WTC11 (cell line): Measurements from ENCODE around the gene HLCS.

Experiments
- CBFB ChIP-seq: sonication (generic); formaldehyde crosslinking; IDR thresholded peaks from 2 replicates; pipeline ENCODE4 v1.8.1; 2022; ENCODE audit warnings: mild to moderate bottlenecking, low read depth, missing genetic modification reagents
- E2F4 ChIP-seq: sonication (generic); formaldehyde crosslinking; IDR thresholded peaks from 2 replicates; pipeline ENCODE4 v1.8.1; 2022; ENCODE audit warnings: low read depth, mild to moderate bottlenecking, moderate library complexity, missing genetic modification reagents, borderline replicate concordance
- NFYB ChIP-seq: sonication (generic); formaldehyde crosslinking; conservative IDR thresholded peaks from 2 replicates; pipeline ENCODE4 v1.8.0; 2022; ENCODE audit warnings: low read depth, missing genetic modification reagents
- NR1H2 ChIP-seq: sonication (generic); formaldehyde crosslinking; IDR thresholded peaks from 2 replicates; pipeline ENCODE4 v1.9.0; 2021; ENCODE audit warnings: mild to moderate bottlenecking, moderate library complexity, missing genetic modification reagents
- PRDM15 ChIP-seq: sonication (generic); formaldehyde crosslinking; IDR thresholded peaks from 2 replicates; pipeline ENCODE4 v1.8.0; 2022; ENCODE audit warnings: missing genetic modification reagents
- TCF7 ChIP-seq: sonication (generic); formaldehyde crosslinking; IDR thresholded peaks from 2 replicates; pipeline ENCODE4 v1.8.0; 2022; ENCODE audit warnings: mild to moderate bottlenecking, low read depth, missing genetic modification reagents, moderate library complexity
- USF1 ChIP-seq: sonication (generic); formaldehyde crosslinking; IDR thresholded peaks from 2 replicates; pipeline ENCODE4 v1.8.0; 2022; ENCODE audit warnings: mild to moderate bottlenecking, missing genetic modification reagents
- ZNF671 ChIP-seq: fragments of 250-450 bp; sonication (Bioruptor Pico); IDR thresholded peaks from 2 replicates; pipeline ENCODE4 v1.8.0; 2021; ENCODE audit warnings: mild to moderate bottlenecking
- TF ChIP-seq, protein P1 (sequence below): sonication (generic); formaldehyde crosslinking; IDR thresholded peaks from 2 replicates; pipeline ENCODE4 v1.8.1; 2022; ENCODE audit warnings: mild to moderate bottlenecking, moderate library complexity, missing genetic modification reagents
- TF ChIP-seq, protein P2 (sequence below): sonication (generic); formaldehyde crosslinking; IDR thresholded peaks from 2 replicates; pipeline ENCODE4 v1.8.1; 2023; ENCODE audit warnings: mild to moderate bottlenecking, missing genetic modification reagents, moderate library complexity
- TF ChIP-seq, protein P3 (sequence below): fragments of 200-600 bp; IDR thresholded peaks from 2 replicates; pipeline ENCODE4 v1.8.0; 2022; ENCODE audit warnings: antibody characterized with exemption
- TF ChIP-seq, protein P4 (sequence below): sonication (generic); formaldehyde crosslinking; IDR thresholded peaks from 2 replicates; pipeline ENCODE4 v1.8.1; 2022; ENCODE audit warnings: missing genetic modification reagents, borderline replicate concordance
- TF ChIP-seq, protein P5 (sequence below): sonication (generic); formaldehyde crosslinking; IDR thresholded peaks from 2 replicates; pipeline ENCODE4 v1.8.1; 2022; ENCODE audit warnings: low read depth, missing genetic modification reagents, borderline replicate concordance
- TF ChIP-seq, protein P6 (sequence below): sonication (generic); formaldehyde crosslinking; IDR thresholded peaks from 2 replicates; pipeline ENCODE4 v1.8.1; 2023; ENCODE audit warnings: mild to moderate bottlenecking, missing genetic modification reagents, moderate library complexity

DNA sequence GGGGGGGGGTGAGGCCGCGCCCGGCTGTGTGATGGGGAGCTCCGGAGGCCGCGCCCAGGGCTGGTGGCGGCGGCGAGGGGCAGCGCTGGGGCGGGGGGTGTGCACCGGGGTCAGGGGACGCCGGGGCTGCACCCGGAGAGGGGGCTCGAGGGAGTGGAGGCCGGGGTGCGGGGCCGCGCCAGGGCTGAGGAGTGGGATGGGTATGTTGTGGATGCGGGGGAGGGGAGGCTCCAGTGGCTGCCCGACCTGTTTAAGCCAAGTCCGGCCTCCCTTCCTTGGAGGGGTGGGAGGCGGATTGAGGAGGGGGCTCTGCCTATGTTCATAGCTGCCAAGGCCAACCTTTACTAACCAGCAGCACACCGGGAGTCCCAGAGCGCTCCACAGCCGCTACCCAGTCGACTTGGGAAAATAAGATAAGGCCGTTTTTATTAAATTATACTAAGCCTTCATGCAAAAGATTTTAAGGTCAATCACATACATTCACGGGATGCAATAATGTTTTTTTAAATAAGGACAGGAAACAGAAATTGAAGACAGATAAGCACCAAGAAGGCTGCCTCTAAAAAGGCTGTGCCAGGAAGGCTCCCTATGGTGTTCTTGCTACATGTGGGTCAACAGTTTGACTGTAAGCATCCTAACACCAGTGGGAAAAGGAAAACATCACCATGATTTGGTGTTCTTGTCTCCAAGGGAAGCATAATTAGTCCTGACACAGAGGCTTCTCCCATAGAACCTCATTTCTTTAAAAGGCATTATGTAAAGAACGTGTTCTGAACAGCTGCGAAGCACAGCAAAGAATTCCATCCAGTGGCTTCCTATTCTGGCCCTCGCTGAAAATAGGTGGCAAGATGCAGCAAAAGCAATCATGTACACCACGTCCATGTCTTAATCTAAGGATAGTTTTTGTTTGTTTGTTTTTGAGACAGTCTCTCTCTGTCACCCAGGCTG, 626 bp upstream of the HLCS start:
- TF ChIP-seq, protein P1, sequence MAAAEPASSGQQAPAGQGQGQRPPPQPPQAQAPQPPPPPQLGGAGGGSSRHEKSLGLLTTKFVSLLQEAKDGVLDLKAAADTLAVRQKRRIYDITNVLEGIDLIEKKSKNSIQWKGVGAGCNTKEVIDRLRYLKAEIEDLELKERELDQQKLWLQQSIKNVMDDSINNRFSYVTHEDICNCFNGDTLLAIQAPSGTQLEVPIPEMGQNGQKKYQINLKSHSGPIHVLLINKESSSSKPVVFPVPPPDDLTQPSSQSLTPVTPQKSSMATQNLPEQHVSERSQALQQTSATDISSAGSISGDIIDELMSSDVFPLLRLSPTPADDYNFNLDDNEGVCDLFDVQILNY: no peak
- TF ChIP-seq, protein P2, sequence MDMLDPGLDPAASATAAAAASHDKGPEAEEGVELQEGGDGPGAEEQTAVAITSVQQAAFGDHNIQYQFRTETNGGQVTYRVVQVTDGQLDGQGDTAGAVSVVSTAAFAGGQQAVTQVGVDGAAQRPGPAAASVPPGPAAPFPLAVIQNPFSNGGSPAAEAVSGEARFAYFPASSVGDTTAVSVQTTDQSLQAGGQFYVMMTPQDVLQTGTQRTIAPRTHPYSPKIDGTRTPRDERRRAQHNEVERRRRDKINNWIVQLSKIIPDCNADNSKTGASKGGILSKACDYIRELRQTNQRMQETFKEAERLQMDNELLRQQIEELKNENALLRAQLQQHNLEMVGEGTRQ (CRISPR knock-in tag): no peak
- TF ChIP-seq, protein P3, sequence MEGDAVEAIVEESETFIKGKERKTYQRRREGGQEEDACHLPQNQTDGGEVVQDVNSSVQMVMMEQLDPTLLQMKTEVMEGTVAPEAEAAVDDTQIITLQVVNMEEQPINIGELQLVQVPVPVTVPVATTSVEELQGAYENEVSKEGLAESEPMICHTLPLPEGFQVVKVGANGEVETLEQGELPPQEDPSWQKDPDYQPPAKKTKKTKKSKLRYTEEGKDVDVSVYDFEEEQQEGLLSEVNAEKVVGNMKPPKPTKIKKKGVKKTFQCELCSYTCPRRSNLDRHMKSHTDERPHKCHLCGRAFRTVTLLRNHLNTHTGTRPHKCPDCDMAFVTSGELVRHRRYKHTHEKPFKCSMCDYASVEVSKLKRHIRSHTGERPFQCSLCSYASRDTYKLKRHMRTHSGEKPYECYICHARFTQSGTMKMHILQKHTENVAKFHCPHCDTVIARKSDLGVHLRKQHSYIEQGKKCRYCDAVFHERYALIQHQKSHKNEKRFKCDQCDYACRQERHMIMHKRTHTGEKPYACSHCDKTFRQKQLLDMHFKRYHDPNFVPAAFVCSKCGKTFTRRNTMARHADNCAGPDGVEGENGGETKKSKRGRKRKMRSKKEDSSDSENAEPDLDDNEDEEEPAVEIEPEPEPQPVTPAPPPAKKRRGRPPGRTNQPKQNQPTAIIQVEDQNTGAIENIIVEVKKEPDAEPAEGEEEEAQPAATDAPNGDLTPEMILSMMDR: no peak
- no peak for TF ChIP-seq NFYB
- TF ChIP-seq PRDM15: no peak
- TF ChIP-seq TCF7 (CRISPR knock-in tag): no peak
- TF ChIP-seq ZNF671: no peak
- TF ChIP-seq E2F4 (CRISPR knock-in tag): no peak
- TF ChIP-seq, protein P4, sequence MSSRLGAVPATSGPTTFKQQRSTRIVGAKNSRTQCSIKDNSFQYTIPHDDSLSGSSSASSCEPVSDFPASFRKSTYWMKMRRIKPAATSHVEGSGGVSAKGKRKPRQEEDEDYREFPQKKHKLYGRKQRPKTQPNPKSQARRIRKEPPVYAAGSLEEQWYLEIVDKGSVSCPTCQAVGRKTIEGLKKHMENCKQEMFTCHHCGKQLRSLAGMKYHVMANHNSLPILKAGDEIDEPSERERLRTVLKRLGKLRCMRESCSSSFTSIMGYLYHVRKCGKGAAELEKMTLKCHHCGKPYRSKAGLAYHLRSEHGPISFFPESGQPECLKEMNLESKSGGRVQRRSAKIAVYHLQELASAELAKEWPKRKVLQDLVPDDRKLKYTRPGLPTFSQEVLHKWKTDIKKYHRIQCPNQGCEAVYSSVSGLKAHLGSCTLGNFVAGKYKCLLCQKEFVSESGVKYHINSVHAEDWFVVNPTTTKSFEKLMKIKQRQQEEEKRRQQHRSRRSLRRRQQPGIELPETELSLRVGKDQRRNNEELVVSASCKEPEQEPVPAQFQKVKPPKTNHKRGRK: no peak
- TF ChIP-seq, protein P5, sequence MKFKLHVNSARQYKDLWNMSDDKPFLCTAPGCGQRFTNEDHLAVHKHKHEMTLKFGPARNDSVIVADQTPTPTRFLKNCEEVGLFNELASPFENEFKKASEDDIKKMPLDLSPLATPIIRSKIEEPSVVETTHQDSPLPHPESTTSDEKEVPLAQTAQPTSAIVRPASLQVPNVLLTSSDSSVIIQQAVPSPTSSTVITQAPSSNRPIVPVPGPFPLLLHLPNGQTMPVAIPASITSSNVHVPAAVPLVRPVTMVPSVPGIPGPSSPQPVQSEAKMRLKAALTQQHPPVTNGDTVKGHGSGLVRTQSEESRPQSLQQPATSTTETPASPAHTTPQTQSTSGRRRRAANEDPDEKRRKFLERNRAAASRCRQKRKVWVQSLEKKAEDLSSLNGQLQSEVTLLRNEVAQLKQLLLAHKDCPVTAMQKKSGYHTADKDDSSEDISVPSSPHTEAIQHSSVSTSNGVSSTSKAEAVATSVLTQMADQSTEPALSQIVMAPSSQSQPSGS (CRISPR knock-in tag): no peak
- TF ChIP-seq, protein P6, sequence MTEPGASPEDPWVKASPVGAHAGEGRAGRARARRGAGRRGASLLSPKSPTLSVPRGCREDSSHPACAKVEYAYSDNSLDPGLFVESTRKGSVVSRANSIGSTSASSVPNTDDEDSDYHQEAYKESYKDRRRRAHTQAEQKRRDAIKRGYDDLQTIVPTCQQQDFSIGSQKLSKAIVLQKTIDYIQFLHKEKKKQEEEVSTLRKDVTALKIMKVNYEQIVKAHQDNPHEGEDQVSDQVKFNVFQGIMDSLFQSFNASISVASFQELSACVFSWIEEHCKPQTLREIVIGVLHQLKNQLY: no peak
- TF ChIP-seq NR1H2 (CRISPR knock-in tag): no peak
- TF ChIP-seq USF1 (CRISPR knock-in tag): no peak
- no peak for TF ChIP-seq CBFB (CRISPR knock-in tag)
